Inferior parietal cortex (tissue), 1 donor: Measurements from ENCODE around the gene ZP1.
A peak's percentile ranks its signal among the peaks of the same experiment; 100 is the strongest.
"Not testable (repeated sequence)": the region's sequence is repeated elsewhere in the genome, so short reads cannot be mapped to it uniquely, and the experiment has no call there.

ENCODE experiments used
- DNase-seq: peaks from one replicate; pipeline ENCODE4 v3.0.0-alpha.2; 2016; ENCODE audit errors: extremely low spot score

ZP1 gene

GRCh38 chr11:60866911-60867870 lies at the start of gene ZP1:
ZP1 (plus strand) TSS chr11:60867542; CDS start chr11:60867562, 20 bp downstream.
- no peak for DNase-seq

GRCh38 chr11:60818057-60818456 lies 49.3 kb upstream of the ZP1 start:
- no peak for DNase-seq

GRCh38 chr11:60821827-60822599 lies 45.3 kb upstream of the ZP1 start:
- no peak for DNase-seq

GRCh38 chr11:60823745-60824306 lies 43.5 kb upstream of the ZP1 start:
- not testable (repeated sequence) for DNase-seq

GRCh38 chr11:60825118-60825517 lies 42.2 kb upstream of the ZP1 start:
- DNase-seq = no peak

GRCh38 chr11:60825790-60826189 lies 41.6 kb upstream of the ZP1 start:
- DNase-seq = no peak

GRCh38 chr11:60830478-60831142 lies 36.7 kb upstream of the ZP1 start:
- no peak for DNase-seq

GRCh38 chr11:60831143-60831500 lies 36.2 kb upstream of the ZP1 start:
- peak; percentile 93 for DNase-seq

- DNase-seq = no peak
These were observed 35.8 kb upstream of the ZP1 start for GRCh38 chr11:60831501-60832079.

GRCh38 chr11:60834742-60835533 lies 32.4 kb upstream of the ZP1 start:
- no peak for DNase-seq

GRCh38 chr11:60835534-60835846 lies 31.9 kb upstream of the ZP1 start:
- no peak for DNase-seq

GRCh38 chr11:60836866-60837515 lies 30.4 kb upstream of the ZP1 start:
- no peak for DNase-seq

- DNase-seq = no peak
These were observed 29.2 kb upstream of the ZP1 start for GRCh38 chr11:60838132-60838531.

GRCh38 chr11:60840470-60841430 lies 26.6 kb upstream of the ZP1 start:
- DNase-seq = no peak

- DNase-seq = peak; percentile 93
These were observed 25.3 kb upstream of the ZP1 start, which contains the start of gene CCDC86 for GRCh38 chr11:60841797-60842667. CCDC86 (plus strand) TSS chr11:60842113; CDS start chr11:60842125, 12 bp downstream.

GRCh38 chr11:60842668-60843600 lies 24.4 kb upstream of the ZP1 start:
- no peak for DNase-seq
